ENCODE results near the gene UBL7. TPM values are rescaled to one million over a fixed set of nuclear protein-coding genes. Genes with fewer than 3 reads are reported as not detected.
A peak's percentile ranks its signal among the peaks of the same experiment; 100 is the strongest.

UBL7 gene
- total RNA-seq, 4 donors from 2014 or later, result 27.3 to 66.0 (median 40.4) TPM

GRCh38 chr15:74425630-74426029 lies 35.3 kb downstream of the UBL7 start:
- no peak overlapping the region for H3K4me3 ChIP-seq
- H3K4me1 ChIP-seq, result peaks cover 0 to 97% (median 74%) of the 10 kb centered on the region in 4 donors
- WGBS, 2 donors, result 56 to 63% methylated on average over 7 of the region's 7 CpGs
- no peak for DNase-seq (ENCODE audit: low spot score in 2 of 2)
- H3K27me3 ChIP-seq, result no peaks in the 10 kb centered on the region
- no peaks in the 10 kb centered on the region for H3K9me3 ChIP-seq
- H3K36me3 ChIP-seq, result no peaks in the 10 kb centered on the region
- TF ChIP-seq POLR2A (IDR thresholded peaks at IDR 0.05) (no peak), CTCF (IDR thresholded peaks at IDR 0.05) (no peak)
- H3K27ac ChIP-seq, result peak overlapping the region in 2 of 4 donors; percentile 88 to 91

- WGBS, 2 donors, result 36 to 40% methylated on average over 8 of the region's 8 CpGs
- Histone ChIP-seq H3K36me3 (no peaks in the 10 kb centered on the region), H3K9me3 (no peaks in the 10 kb centered on the region), H3K4me1 (peaks cover 0 to 97% (median 75%) of the 10 kb centered on the region in 4 donors), H3K4me3 (no peak overlapping the region), H3K27me3 (no peaks in the 10 kb centered on the region), H3K27ac (peak overlapping the region in 3 of 4 donors; percentile 71 to 91 (median 88))
- no peak for DNase-seq (ENCODE audit: low spot score in 2 of 2)
- no peak for TF ChIP-seq CTCF (IDR thresholded peaks at IDR 0.05)
- no peak for TF ChIP-seq POLR2A (IDR thresholded peaks at IDR 0.05)
- TF ChIP-seq EP300 (IDR thresholded peaks at IDR 0.05), result no peak
Observed at GRCh38 chr15:74424901-74425528, 35.9 kb downstream of the UBL7 start.

GRCh38 chr15:74423431-74424257 lies 37.3 kb downstream of the UBL7 start:
- DNase-seq (ENCODE audit: low spot score in 2 of 2), result no peak

GRCh38 chr15:74422652-74423430 lies 38.1 kb downstream of the UBL7 start:
- TF ChIP-seq CTCF (IDR thresholded peaks at IDR 0.05) (no peak), POLR2A (IDR thresholded peaks at IDR 0.05) (no peak), EP300 (IDR thresholded peaks at IDR 0.05) (peak in 1 of 2 donors; percentile 89)
- H3K27ac ChIP-seq, result peak overlapping the region; percentile 71 to 91 (median 81)
- H3K9me3 ChIP-seq, result no peaks in the 10 kb centered on the region
- peak overlapping the region in 1 of 4 donors; percentile 14 for H3K4me3 ChIP-seq
- no peaks in the 10 kb centered on the region for H3K27me3 ChIP-seq
- H3K4me1 ChIP-seq, result peaks cover 0 to 97% (median 75%) of the 10 kb centered on the region in 4 donors
- 27 to 39% methylated on average over 14 of the region's 14 CpGs for WGBS, 2 donors
- no peaks in the 10 kb centered on the region for H3K36me3 ChIP-seq
- no peak for DNase-seq (ENCODE audit: low spot score in 2 of 2)

More at GRCh38 chr15:74423431-74424257, 37.3 kb downstream of the UBL7 start:
- H3K27me3 ChIP-seq, result no peaks in the 10 kb centered on the region
- WGBS, 2 donors, result 54 to 62% methylated on average over 10 of the region's 10 CpGs
- H3K4me1 ChIP-seq, result peaks cover 0 to 97% (median 75%) of the 10 kb centered on the region in 4 donors
- H3K36me3 ChIP-seq, result no peaks in the 10 kb centered on the region
- no peak for TF ChIP-seq EP300 (IDR thresholded peaks at IDR 0.05)
- TF ChIP-seq CTCF (IDR thresholded peaks at IDR 0.05), result no peak
- TF ChIP-seq POLR2A (IDR thresholded peaks at IDR 0.05), result no peak
- no peak overlapping the region for H3K4me3 ChIP-seq
- no peaks in the 10 kb centered on the region for H3K9me3 ChIP-seq
- H3K27ac ChIP-seq, result peak overlapping the region; percentile 71 to 91 (median 81)
